A204.1 (cell line): ENCODE data around the gene GCDH.
A peak's percentile ranks its signal among the peaks of the same experiment; 100 is the strongest.
"Not testable (repeated sequence)": the region's sequence is repeated elsewhere in the genome, so short reads cannot be mapped to it uniquely, and the experiment has no call there.

Experiments used
- FAIRE-seq: peaks from 2 replicates; lab custom pipeline; 2012; peaks lifted over from hg19 to GRCh38; lab: Jason Lieb, UNC

The GCDH gene

GRCh38 chr19:12907166-12907565 lies 16.2 kb downstream of the GCDH start:
- FAIRE-seq = no peak

GRCh38 chr19:12912571-12912970 lies 21.6 kb downstream of the GCDH start:
- no peak for FAIRE-seq

GRCh38 chr19:12913011-12913561 lies 22.1 kb downstream of the GCDH start:
- FAIRE-seq = no peak

GRCh38 chr19:12913851-12914690 lies 23.1 kb downstream of the GCDH start:
- FAIRE-seq = no peak

- FAIRE-seq = not testable (repeated sequence)
Observed at GRCh38 chr19:12915860-12916259, 24.9 kb downstream of the GCDH start.

- FAIRE-seq = no peak
Observed at GRCh38 chr19:12918253-12918652, 27.3 kb downstream of the GCDH start.

- no peak for FAIRE-seq
Observed at GRCh38 chr19:12921047-12921446, 30.1 kb downstream of the GCDH start.

GRCh38 chr19:12922959-12923358 lies 32.0 kb downstream of the GCDH start:
- no peak for FAIRE-seq

- no peak for FAIRE-seq
Observed at GRCh38 chr19:12924621-12925310, 33.8 kb downstream of the GCDH start.

GRCh38 chr19:12930002-12930645 lies 39.2 kb downstream of the GCDH start:
- FAIRE-seq = no peak

- FAIRE-seq = no peak
Observed at GRCh38 chr19:12932392-12933286, 41.7 kb downstream of the GCDH start.

- FAIRE-seq = no peak
Observed at GRCh38 chr19:12933287-12934072, 42.5 kb downstream of the GCDH start, which contains the start of gene FARSA. TSS of gene FARSA (minus strand) at chr19:12933711. CDS start at chr19:12933696, 15 bp downstream.

GRCh38 chr19:12935071-12935470 lies 44.1 kb downstream of the GCDH start:
- FAIRE-seq = no peak

- FAIRE-seq = no peak
Observed at GRCh38 chr19:12936582-12936981, 45.6 kb downstream of the GCDH start.

- FAIRE-seq = no peak
Observed at GRCh38 chr19:12937093-12937926, 46.4 kb downstream of the GCDH start.

- FAIRE-seq = peak; percentile 97
Observed at GRCh38 chr19:12937927-12938778, 47.2 kb downstream of the GCDH start, which contains the start of gene CALR. TSS of gene CALR (plus strand) at chr19:12938609. CDS start at chr19:12938680, 71 bp downstream.

GRCh38 chr19:12938779-12939601 lies 48.0 kb downstream of the GCDH start:
- no peak for FAIRE-seq

- no peak for FAIRE-seq
Observed at GRCh38 chr19:12939975-12940423, 49.0 kb downstream of the GCDH start.
